Left kidney (tissue), 2 donors: ENCODE data around the gene OXSR1. TPM values are rescaled to one million over a fixed set of nuclear protein-coding genes. Genes with fewer than 3 reads are reported as not detected.
"Not testable (repeated sequence)": the region's sequence is repeated elsewhere in the genome, so short reads cannot be mapped to it uniquely, and the experiment has no call there.

Experiments used
- DNase-seq: peaks from one replicate; pipeline ENCODE4 v3.0.0-alpha.2; 2013
- polyA plus RNA-seq: library from polyadenylated mRNA; unstranded; fragments of 120-200 nt; gene quantifications from one replicate; pipeline ENCODE4 v1.2.1, GENCODE V29; 2013; ENCODE audit not compliant: insufficient read length

The OXSR1 gene
- polyA plus RNA-seq, 1 donor, result 54.3 TPM

- DNase-seq, result no peak
Measured at GRCh38 chr3:38141173-38141951, 24.0 kb upstream of the OXSR1 start.

DNA sequence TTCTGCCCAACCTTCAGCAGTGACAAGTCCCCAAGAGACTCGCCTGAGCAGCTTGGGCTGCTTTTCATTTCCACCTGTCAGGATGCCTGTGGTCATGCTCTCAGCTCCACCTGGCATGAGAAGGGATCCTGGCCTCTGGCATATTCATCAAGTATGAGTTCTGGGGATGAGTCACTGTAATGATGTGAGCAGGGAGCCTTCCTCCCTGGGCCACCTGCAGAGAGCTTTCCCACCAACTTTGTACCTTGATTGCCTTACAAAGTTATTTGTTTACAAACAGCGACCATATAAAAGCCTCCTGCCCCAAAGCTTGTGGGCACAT is 23.4 kb upstream of the OXSR1 start:
- no peak for DNase-seq

DNA sequence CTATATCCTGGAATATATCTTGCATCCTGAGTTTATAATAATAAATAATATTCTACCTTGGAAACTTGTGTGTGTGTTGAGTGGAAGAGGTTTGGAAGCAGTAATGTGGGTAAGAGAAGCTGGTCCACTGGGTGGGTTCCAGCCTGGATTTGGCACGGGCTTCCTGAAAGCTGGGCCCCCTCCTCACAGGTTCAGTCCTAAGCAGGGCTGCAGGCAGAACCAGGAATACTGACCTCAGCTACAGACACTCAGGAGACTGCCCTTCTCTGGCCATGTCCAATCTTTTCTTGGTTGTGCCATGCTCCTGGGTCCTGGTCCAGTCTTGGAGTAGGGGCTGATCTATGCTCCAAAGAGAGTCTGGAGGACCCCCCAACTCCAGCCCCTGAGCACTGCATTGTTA is 22.4 kb upstream of the OXSR1 start:
- no peak for DNase-seq

GRCh38 chr3:38143511-38143910 is 21.8 kb upstream of the OXSR1 start:
- no peak for DNase-seq

DNA sequence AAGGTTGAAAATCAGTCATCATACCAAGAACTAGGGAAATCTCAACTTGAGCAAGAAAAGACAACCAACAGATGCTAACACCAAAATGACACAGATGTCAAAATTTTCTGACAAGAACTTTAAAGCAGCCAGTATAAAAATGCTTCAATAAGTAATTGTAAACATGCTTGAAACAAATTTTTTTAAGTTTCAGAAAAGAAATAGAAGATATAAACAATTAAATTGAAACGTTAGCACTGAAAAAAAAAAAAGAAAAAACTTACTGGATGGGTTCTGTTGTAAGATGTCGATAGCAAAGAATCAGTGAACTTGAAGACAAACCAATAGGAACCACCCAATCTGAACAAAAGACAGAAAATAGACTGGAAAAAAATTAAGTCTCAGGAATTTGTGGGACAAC is 18.8 kb upstream of the OXSR1 start:
- DNase-seq, result no peak

DNA sequence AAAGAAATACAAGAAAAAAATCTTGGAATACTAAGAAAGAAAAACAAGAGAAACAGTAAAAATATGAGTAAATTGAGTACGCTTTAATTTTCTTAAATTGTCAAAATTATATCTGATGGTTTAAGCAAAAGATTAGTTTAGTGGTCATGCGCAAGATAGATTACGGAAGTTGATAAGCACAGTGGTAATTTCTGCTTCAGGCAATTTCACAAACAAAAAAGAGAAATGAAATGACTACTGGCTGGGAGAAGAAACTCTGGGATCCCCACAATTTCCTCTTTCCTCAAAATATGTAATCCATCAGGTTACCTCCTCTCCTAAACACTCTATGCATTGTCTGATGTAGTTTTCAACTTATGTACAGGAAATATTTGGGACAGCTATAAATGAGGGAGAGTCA is 17.9 kb upstream of the OXSR1 start:
- DNase-seq, result no peak

DNA sequence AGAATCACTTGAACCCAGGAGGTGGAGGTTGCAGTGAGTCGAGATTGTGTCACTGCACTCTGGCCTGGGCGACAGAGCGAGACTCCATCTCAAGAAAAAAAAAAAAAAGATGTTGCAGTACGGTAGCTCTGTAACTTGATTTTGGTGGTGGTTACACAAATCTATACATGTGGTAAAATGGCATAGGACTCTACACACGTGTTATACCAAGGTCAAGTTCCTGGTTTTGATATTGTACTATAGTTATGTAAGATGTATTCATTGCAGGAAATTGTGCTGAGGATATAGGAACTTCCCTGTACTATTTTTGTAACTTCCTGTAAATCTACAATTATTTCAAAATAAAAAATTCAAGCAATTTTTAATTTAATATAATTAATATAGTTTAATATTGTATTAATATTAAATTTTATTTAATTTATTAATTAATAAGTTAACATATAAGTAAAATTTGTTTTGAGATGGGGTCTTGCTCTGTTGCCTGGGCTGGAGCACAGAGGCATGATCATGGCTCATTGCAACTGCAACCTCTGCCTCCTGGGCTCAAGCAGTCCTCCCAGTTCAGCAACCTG is 16.9 kb upstream of the OXSR1 start:
- DNase-seq, result no peak

DNA sequence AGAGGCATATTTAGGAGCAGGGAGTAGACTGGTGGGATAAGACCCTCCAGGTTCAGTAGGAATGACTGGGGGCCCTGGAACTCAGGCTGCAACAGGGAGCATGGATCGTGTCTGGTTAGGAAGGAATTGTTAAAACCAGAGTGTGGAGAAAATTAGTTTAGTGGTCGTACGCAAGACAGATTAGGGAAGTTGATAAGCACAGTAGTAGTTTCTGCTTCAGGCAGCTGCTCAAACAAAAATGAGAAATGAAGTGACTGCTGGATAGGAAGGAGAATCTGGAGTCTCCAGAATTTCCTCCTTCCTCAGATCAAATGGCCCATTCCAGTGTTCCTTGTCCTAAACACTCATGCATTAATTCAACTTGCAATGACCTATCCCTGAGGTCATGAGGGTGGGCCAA is 15.6 kb upstream of the OXSR1 start:
- DNase-seq, result no peak

DNA sequence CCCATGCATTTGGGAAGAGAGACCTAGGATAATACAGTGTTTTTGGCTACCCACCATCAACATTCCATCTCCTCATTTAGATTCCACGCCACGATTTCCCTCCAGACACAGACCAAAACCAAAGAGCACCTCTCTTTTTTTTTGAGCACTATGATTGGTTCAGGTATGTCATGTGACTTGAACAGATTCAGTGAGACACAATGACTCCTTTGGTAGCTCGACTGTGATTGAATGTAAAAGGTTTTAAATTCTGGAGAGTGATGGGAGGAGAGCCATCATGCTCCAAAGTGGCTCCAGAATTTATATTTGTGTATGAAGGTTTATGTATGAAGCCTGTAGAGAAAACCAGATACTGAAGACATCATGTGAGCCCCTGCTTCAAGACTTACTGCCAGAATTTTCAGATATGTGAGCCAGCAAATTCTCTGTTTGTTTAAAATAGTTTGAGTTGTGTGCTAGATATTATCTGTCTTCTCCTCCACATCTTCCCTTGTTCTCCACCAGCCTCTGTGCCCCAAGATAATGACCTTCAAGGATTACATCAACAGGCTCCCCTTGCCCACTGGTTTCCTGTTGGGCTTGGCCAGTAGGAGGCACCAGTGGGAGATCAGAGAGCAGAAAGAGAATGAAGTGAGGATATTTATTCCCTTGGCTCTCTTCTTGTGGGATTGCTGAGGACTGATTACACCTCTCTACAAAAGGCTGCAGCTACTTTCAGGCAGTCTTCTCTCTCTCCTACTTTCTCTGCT is 14.4 kb upstream of the OXSR1 start:
- no peak for DNase-seq

DNA sequence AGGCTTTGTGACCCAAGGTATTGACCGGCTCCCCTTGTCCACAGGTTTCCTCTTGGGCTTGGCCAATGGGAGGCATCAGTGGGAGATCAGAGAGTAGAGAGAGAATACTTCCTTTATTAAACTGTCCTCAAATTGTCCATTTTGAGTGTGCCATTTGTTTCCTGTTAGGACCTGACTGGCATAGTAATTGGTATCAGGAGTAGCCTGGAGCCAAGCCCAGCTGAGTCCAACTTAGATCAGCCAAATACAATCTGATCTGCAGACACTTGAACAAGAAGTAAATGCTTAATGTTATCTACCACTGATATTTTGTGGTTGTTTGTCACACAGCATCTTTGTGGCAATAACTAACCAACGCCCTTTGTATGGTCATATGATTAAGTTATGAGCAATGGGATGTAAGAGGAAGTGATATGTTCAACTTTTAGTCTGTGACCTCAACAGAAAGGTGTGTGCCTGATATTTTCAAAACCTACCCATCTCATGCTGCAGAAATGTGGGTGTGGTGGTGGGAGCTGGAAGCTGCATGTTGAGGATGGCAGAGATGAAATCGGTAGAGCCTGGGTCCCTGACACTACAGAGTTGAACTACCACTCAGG is 13.6 kb upstream of the OXSR1 start:
- no peak for DNase-seq

DNA sequence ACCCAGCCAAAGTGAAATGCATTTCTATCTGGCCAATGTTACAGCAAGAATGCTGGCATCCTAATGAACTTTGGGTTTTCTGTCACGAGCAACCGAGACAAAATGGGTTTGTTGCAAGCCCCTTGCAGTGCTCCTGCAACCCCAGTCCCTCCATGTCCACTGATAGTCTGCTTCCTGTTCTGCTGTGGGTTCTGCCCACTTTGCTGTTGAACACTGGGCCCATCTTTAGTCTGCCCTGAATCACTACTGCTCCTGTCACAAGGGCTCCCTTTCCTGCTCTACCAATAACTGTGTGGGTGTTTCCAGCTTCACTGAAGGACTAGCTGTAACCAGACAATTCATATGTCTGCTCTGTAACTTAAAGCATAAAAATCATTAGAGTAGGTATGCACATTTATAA is 12.7 kb upstream of the OXSR1 start:
- DNase-seq, result no peak

- DNase-seq, result no peak
Measured at GRCh38 chr3:38153221-38153620, 12.1 kb upstream of the OXSR1 start.

DNA sequence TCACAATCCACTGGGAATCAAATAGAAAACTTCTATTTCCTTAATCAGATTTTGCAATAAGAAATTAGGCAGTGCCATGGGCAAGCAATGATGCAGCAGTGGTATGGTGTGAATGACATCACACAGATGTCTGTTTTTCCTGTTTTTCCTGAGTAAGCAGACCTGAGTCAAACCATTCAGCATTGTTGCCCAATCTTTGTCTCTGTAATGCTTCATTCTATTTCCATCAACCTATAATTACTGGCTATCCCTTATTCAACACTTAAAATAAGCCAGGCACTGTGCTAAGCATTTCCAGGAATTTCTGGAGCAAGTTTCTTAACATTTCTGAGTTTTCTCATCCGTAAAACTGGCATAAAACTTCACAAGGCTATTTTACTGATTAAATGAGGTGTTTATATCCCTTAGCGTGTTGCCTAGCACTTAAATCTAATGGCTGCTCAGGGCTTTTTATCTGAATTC is 11.3 kb upstream of the OXSR1 start:
- no peak for DNase-seq

DNA sequence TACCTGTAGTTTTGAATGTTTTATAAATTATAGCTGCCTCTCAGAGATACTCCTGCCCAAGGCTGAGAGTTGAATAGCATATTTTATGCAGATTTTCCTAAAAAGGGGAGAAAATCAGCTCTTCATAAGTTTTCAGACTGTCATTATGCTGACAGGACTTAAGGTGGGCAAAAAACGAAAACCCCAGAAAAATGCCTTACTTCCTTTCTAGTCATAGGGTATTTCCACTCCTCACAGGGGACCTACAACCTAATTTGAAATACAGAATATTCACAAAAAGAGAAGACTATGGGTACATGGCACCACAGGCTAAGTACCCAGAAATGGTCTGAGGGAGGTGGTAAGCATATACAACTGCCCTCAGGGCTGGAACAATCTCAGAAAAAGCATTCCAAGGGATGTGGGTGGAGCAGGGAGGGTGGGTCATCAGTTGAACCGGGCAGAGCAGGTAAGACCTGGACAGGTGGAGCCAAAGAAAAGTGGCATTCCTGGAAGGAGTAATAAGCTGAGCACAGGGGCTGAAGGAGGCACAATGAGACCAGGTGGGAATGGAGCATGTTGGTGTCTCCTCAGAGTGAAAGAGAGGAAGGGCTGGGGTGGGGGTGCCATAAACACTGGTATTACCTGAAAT is 10.6 kb upstream of the OXSR1 start:
- DNase-seq, result no peak

DNA sequence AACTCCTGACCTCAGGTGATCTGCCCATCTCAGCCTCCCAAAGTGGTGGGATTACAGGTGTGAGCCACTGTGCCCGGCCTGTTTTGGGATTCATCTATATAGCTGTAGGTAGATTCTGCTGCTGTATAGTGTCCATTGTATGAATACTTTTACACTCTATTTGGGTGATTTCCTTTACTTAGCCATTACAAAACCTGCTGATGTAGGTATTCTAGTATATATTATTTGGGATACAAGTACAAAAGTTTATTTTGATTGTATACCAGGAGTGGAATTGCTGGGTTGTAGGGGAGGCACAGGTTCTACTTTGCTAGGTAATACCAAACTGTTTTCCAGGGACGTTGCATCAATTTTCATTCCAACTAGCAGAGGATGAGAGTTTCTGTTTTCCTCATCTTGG is 9.5 kb upstream of the OXSR1 start:
- no peak for DNase-seq

- DNase-seq, result no peak
Measured at GRCh38 chr3:38157117-38157516, 8.2 kb upstream of the OXSR1 start.

DNA sequence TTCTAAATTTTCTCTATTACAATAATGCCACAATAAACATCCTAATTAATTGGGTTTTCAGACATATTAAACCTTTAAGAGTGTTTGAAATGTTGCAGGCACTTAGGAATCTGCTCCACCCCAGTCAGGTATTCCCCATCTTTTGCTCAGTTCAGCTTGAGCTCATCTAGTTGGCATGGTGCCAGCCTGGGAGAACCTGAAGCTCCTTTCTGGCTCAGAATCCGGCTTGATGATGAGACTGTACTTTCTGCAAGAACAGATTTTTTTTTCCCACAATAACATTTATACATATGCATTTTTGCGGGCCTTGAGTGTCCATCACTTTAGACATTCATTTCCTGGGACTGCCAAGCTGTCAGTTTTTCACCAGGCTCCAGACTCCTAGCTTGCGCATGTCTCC is 7.7 kb upstream of the OXSR1 start:
- DNase-seq, result no peak

DNA sequence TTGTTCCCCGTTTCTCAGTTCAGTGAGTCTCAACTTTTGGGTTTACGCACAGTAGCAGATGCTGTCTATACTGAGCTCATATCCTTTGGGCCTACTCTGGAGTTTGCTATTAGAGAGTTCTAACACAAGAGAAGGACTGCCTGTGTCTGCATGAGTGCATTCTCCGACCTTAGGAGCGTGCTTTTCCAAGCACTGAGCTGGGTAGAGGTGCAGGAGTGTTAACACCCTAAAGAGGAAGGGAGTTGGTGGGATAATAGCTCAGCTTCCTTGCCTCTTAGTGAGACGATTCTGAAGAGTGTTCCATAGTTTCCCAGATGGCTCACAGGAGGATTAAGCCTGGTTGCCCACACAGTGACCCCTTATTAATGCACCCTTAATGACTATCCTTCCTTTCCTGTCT is 6.9 kb upstream of the OXSR1 start:
- no peak for DNase-seq

DNA sequence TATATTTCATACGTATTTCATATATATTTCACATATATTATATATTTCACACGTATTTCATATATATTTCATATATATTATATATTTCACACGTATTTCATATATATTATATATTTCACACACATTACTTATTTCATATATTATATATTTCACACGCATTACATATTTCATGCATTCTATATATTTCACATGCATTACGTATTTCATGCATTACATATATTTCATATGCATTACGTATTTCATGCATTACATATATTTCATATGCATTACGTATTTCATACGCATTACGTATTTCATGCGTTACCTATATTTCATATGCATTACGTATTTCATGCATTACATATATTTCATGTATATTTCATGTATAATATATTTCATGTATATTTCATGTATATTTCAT is 4.6 kb upstream of the OXSR1 start:
- not testable (repeated sequence) for DNase-seq

GRCh38 chr3:38163117-38163840 is 2.1 kb upstream of the OXSR1 start:
- DNase-seq, result no peak

DNA sequence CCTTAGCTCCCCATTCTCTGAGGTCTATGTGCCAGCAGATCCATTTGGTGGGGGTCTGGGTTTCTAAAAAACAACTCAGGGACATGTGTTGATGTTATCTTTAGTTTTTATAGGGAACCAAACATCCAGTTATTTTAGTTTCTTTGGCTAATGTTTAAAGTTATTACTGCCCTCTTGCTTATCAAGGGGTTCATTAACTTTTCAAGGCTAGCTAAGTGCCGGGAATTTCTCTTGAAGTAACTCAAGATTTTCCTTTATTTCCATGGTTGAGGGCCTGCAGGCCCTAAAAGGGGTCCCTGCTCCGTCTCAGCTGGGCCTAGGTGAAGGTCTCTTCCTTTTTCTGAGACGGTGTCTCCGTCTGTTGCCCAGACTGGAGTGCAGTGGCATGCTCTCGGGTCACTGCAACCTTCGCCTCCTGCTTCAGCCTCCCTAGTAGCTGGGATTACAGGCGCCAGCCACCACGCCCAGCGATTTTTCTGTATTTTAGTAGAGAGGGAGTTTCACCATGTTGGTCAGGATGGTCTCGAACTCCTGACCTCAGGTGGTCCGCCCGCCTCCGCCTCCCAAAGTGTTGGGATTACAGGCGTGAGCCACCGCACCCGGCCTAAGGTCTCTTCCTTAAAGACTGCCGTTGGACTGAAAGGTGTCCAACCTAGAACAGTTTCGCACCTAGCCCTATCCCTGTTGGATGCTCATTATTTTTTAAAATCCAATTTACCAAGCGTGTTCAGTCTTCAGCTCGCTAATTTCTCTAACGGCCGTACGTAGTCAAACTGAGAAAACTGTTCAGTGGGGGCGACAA is 1.3 kb upstream of the OXSR1 start:
- no peak for DNase-seq
